ENCODE measurements around the gene TMBIM6. TPM values are rescaled to one million over a fixed set of nuclear protein-coding genes. Genes with fewer than 3 reads are reported as not detected.

TMBIM6 gene
- total RNA-seq, 2 experiments from 2014 or later = 437 to 443 TPM

GRCh38 chr12:49796606-49797448 lies 55.5 kb downstream of the TMBIM6 start:
- DNase-seq (no peak), ATAC-seq (no peak)
- no peaks in the 10 kb centered on the region for H3K36me3 Mint-ChIP-seq (ENCODE audit: low read depth)
- H3K9me3 Mint-ChIP-seq = no peaks in the 10 kb centered on the region
- no peak overlapping the region for H3K27ac Mint-ChIP-seq
- H3K27me3 Mint-ChIP-seq = no peaks in the 10 kb centered on the region
- H3K4me1 Mint-ChIP-seq (ENCODE audit: low read depth) = no peaks in the 10 kb centered on the region
- POLR2A ChIA-PET = interaction anchor here (0.6 to 0.7 kb wide), 2 partner anchors 19 to 324 kb away, joined by 3 read pairs; no protein-coding TSS in a partner anchor
- intact Hi-C loops (cut with micrococcal nuclease) = no loop called here
- CTCF ChIA-PET = interaction anchor here (0.6 to 1.6 kb wide), 3 partner anchors 19 to 132 kb away, joined by 4 to 6 read pairs (median 6); no protein-coding TSS in a partner anchor
- H3K4me3 Mint-ChIP-seq = no peak overlapping the region
- TF ChIP-seq CTCF (IDR thresholded peaks at IDR 0.05) = no peak

- Mint-ChIP-seq H3K27me3 (no peaks in the 10 kb centered on the region), H3K36me3 (ENCODE audit: low read depth) (no peaks in the 10 kb centered on the region), H3K4me1 (ENCODE audit: low read depth) (no peaks in the 10 kb centered on the region), H3K4me3 (no peak overlapping the region), H3K27ac (no peak overlapping the region), H3K9me3 (no peaks in the 10 kb centered on the region)
- ChIA-PET CTCF (interaction anchor here (1.3 kb wide), 1 partner anchor 11 kb away, joined by 3 read pairs; no protein-coding TSS in a partner anchor), POLR2A (no interaction called here)
- TF ChIP-seq CTCF (IDR thresholded peaks at IDR 0.05) = no peak
- ATAC-seq (no peak), DNase-seq (no peak)
- intact Hi-C loops (cut with micrococcal nuclease) = no loop called here
These were observed 56.1 kb downstream of the TMBIM6 start for GRCh38 chr12:49797449-49797776.

GRCh38 chr12:49798248-49798647 lies 56.9 kb downstream of the TMBIM6 start:
- Mint-ChIP-seq H3K4me3 (no peak overlapping the region), H3K4me1 (ENCODE audit: low read depth) (no peaks in the 10 kb centered on the region), H3K36me3 (ENCODE audit: low read depth) (peaks cover 1% of the 10 kb centered on the region), H3K9me3 (no peaks in the 10 kb centered on the region), H3K27me3 (no peaks in the 10 kb centered on the region), H3K27ac (no peak overlapping the region)
- intact Hi-C loops (cut with micrococcal nuclease) = no loop called here
- ATAC-seq (no peak), DNase-seq (no peak)
- POLR2A ChIA-PET = no interaction called here
- CTCF ChIA-PET = interaction anchor here (0.6 to 1.3 kb wide), 4 partner anchors 10 to 169 kb away, joined by 3 read pairs; no protein-coding TSS in a partner anchor
- TF ChIP-seq CTCF (IDR thresholded peaks at IDR 0.05) = no peak

GRCh38 chr12:49798934-49799333 lies 57.6 kb downstream of the TMBIM6 start:
- no peak for ATAC-seq
- intact Hi-C loops (cut with micrococcal nuclease) = no loop called here
- ChIA-PET CTCF (interaction anchor here (1.1 to 1.2 kb wide), 2 partner anchors 14 to 40 kb away, joined by 3 read pairs; no protein-coding TSS in a partner anchor), POLR2A (no interaction called here)
- Mint-ChIP-seq H3K27me3 (no peaks in the 10 kb centered on the region), H3K9me3 (no peaks in the 10 kb centered on the region), H3K27ac (no peak overlapping the region), H3K4me3 (no peak overlapping the region), H3K4me1 (ENCODE audit: low read depth) (no peaks in the 10 kb centered on the region), H3K36me3 (ENCODE audit: low read depth) (peaks cover 1% of the 10 kb centered on the region)
- TF ChIP-seq CTCF (IDR thresholded peaks at IDR 0.05) = no peak
- no peak for DNase-seq

All from activated CD8-positive, alpha-beta T cell treated with anti-CD3 and anti-CD28 coated beads for 36 hours (primary cell).